ENCODE results near the gene KCNA2.

KCNA2 gene

DNA sequence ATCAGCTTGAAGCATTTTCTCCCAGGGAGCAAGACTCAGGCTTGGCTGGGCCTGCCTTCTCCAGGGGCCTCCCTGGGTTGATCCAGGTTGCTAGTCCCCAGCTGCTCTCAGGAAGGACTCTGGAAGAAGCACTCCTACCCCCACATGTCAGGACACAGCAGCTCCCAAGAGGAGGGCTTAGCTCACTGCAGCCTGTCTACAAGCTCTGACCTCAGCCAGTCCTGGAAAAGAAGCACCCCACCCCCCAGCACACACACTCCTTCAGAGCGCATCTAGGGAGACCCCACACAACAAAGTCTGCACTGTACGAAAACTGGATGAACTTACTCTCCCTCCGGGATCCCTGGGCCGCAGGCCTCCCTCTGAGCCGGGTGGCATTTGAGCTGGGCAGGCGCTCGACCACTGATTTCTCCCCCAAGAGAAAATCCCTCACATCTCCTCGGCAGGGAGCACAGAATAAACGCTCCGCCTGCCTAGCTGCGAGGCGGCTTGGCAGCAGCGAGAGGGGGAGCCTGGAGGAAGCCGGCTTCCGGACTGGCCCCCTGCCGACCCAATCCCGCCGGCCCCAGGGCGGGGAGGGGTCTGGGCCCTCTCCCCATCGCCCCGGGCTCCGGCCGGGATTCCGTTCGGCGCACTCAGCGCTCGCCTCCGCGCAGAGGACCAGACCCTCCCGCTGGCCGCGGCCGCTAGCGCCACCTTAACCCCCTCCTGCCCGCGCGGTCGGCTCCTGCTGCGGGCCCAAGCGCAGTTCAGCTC, at the start of gene KCNA2:
KCNA2 (minus strand) TSS at position 458 of the 756 bp plus-strand sequence. CDS start 1,576 bp downstream, outside the sequence.
- peak; percentile 18 for DNase-seq

DNA sequence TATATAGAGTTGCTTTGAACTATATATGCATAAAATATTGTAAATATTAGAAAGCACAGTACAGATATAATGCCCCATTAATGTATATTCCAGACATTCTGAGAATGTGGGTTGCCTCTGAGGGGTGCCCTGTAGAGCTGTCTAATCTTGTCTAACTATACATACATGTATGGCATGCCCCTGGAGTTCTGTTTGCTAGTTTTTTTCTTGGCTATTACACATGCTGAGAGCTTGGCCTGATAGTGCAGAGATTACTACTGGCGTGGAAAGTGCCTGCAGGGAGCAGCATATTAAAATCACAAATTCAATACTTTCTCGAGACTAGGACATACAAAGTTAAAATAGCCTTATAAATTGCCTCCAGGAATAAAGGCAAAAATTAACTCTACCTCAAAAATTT, 44.5 kb upstream of the KCNA2 start:
- DNase-seq: no peak

DNA sequence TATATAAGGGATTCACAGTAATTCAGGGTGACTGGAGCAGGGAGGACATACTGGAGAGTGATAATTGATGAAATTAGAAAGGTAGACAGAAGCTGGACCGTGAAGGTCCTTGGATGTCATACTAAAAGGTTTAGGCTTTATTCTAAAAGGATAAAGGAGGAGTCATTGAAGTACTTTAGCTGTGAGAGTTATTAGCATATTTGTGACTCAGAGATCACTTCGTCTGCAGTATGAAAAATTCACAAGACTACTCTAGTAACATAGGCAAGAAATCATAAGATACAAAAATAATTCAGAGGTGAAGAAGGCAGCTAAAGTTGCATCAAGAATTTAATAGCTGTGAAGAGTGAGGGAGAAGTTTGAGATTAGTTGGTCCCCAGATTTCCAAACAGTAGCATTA, 42.3 kb upstream of the KCNA2 start:
- no peak for DNase-seq

DNA sequence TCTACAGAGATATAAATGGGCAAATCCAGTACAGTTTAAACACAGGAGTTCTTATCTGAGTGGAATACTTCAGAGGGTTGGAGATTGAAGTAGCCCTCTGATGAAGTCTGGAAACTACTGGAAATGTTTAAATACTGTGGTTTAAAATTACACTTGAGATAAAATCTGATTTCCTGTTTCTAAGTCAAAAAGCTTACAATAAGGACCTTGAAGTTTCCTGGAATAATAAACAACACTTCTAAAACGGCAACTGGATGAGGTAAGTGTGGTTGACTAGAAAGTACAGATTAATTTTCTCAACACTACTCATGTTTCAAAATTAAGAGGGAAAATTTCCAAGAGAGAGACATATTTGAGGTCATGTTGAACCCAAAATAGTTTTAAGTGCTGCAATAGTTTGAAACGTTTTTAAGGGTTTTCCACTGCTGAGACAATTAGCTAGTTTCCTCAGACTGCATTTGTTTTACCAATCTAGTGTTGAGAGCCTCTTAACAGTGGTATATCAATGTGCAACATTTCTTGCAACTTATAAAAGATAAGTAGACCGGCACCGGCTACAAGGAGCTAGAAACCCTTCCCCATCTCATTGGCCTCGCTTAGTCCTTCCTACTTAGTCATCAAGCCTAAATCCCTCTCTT, 41.2 kb upstream of the KCNA2 start:
- DNase-seq: no peak

DNA sequence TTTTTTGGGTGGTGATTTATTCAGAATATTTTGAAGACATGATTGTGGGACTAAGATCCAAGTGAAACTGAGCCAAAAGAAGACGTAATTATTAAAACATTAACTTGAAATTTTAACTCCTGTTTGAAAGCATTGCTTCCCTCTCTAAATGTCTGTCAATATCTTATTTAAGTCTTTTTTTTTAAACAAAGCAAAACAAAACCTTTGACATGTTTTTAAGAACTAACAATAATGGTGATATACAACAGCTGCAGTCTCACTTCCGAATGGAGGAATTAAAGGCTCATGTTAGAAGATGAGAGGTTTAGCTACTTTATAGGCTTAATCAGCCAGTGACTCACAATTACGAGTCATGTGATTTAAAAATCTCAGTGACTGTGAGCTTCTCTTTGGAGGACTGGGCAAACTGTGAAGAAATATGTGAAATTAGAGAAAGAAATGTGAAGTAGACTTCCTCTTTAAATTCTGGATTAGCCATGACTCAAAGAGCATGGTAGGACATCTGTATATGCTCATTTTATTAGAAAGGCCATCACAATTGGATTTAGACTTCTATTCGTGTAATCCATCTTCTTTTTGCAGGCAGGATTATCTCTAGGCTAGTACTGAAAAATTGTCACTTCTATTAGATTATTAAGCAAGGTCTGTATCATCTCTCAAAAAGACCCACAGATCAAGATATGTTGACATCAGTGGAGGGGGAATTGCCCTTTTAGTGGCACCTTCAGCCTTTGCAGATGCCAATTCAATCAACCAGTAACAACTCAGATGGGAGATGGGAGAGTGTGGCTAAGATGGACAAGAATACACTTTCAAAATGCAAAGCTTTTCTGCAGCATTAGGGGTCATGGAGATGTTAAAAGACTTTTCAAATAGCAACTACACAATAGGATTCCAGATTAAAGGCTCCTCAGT, 39.9 kb upstream of the KCNA2 start:
- DNase-seq: no peak

DNA sequence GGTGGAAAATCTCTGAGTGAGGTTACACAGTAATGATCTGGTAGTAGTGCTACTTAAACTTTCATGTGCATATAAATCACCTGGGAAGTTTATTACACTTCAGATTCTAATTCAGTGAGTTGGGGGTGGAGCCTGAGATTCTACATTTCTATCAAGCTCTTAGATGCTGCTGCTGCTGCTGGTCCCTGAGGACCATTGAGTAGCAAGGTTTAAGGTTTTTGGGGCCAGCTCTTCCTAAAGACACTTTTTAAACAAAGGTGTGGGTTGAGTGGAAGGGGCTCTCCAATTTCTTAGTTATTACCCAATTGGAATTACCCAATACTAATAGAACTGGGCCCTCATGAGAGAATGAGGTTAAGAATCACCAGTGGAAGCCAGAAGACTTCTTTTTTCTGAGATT, 39.1 kb upstream of the KCNA2 start:
- no peak for DNase-seq

DNA sequence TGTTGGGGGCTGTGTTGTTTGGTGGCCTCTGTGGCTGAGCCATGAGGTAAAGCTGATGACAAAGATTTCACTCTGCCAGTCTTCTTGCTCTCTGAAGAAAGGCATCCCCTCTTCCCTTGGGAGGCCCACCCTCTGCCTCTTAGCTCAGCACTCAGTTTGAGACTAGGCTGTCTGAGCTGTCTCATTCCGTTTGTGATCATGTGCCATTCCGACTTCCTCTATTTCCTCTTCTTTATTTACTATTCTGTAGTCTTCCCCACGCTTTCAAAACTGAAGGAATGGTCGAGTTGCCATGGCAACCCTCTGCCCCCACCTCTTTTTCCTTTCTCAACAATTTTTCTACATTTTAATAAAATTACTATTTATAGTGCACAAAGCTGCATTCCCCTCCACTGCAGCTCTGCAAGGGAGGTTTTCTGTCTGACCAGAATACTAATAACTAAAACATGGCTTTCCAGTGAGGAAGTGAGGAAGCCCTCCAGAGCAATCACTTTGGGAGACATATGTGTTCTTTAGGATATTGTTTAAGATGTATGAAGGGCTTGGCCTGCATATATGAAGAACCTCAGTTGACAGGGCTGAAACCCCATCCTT, 37.8 kb upstream of the KCNA2 start:
- no peak for DNase-seq

DNA sequence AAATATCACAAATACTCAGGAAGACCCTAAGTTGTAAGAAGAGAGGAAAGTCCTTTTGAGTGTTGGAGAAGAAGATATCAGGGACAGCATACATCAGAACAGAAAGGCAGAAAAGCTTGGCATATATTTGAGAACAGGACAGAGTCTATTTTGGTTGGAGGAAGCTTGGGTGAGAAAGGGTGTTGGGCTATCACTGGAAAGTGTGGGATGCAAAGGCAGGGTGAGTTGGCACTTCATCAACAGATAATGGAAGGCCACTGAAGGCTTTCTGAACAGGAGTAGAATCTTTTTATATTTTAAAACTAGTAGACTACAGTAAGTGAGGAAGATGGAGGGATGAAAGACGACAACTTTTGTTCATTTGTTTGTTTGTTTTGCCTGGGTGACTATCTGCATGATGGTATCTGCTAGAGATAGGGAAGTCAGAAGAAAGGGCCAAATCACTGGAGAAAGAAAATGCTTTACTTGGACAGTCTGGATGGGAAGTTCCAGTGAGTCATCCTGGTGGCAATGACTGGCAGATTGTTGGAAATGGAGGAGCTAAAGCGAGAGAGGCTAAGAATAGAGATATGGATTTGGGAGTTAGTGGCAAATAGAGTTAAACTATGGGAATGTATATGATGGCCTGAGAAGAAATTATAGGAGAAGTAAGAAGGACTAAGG, 33.7 kb upstream of the KCNA2 start:
- DNase-seq: no peak

DNA sequence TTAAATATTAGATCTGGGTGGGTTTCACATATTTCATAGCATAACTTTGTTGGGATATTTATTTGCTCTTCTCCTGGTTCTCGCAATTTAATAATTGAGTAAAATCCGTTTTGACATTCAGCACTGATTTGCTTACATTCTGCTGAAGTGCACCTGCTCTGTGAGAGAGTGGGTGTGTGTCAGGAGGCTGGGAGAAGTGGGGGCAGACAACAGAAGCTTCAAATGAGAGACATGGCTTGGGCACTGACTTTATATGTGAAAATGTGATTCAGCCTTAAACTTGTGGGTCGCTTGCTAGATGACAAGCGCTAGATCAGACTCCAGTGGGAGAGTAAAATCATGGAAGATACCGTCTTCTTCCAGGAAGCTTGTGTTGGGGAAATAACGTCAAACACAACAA, 32.4 kb upstream of the KCNA2 start:
- DNase-seq: no peak

DNA sequence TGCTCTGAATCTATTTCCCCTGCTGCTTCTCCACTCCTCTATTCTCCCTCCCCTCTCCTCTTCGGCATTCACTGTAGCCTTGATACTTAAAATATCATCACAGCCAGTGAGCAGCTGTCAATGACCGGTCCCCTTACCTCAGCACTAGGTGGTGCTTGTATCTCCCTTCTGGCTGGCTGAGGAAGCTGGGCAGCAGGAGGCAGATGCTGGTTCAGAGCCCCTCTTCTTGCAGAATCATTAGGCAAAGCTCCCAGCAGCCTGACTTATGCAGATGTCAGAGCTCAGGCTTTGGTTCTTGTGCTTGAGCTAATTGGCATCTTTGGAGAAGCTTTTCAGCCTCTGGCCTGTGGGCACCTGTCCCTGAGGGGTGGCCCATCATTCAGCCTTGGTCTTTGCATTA, 31.9 kb upstream of the KCNA2 start:
- no peak for DNase-seq

DNA sequence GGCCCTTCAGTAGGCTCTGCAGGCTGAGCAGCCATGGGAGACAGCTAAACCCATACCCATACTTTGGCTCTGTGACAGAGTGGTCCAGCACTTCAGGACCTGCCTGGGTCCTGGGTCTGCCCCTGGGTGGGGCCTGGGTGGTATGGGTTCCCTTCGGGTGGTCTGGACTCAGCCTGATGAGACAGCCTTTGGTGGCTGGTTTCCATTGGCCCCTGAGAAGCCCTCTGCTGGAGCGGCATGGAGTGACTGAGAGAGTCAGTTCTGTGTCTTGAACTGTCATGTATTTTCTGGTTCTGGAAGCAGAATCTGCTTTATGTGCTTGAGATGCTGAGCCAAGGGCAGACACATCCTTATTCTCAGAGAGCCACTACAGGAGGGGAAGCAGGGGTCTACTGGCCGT, 31.3 kb upstream of the KCNA2 start:
- DNase-seq: no peak

DNA sequence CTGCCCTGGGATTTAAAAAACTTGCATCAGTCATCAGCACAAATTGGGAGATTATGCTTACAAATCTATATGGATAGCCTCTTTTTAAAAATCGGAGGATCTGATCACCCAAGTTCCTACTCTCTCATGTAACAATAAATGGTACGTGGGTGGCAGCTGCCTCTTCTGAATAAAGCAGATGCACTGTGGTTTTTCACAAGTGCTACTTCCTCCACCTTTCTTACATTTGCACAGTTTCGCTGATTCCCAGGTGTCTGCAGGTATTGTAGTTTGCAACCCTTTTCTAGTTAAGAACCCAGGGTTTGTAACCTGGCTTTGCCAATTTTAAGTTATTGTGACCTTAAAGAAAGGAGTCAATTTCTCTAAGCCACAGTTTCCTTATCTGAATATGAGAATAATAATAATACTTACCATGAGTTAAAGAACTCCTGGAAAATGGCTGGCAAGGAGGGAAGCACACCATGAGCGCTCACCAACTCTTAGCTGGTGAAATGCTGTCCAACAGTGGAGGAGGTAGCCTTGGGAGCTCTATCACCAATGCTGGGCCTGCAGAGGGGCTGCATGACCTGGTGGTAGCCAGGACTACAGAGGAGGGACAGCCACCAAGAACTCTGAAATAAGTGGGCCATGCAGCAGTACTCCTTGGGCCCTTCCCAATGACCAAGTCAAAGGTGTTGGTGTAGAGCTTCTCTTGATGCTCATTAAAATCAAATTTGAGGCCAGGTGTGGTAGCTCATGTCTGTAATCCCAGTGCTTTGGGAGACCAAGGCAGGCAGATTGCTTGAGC, 30.2 kb upstream of the KCNA2 start:
- peak; percentile 23 for DNase-seq

DNA sequence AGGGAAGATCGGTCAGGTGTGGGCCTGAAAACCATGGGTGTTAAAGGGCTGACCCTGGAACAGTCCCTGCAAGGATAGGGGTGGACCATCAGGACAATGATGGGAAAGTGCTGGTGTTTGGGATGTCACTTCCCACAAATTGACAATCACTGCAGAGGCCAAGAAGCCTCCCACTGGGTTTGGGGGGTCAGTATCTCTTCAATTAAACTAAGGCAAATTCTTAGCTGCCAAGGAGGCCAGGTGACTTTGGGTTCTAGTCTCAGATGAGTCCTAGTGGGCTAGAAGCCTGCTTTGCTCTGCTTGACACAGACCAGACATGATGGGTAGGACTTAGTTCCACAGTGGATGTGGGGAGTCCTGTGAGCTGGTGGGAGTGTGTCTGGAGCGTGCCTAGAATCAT, 29.3 kb upstream of the KCNA2 start:
- DNase-seq: no peak

DNA sequence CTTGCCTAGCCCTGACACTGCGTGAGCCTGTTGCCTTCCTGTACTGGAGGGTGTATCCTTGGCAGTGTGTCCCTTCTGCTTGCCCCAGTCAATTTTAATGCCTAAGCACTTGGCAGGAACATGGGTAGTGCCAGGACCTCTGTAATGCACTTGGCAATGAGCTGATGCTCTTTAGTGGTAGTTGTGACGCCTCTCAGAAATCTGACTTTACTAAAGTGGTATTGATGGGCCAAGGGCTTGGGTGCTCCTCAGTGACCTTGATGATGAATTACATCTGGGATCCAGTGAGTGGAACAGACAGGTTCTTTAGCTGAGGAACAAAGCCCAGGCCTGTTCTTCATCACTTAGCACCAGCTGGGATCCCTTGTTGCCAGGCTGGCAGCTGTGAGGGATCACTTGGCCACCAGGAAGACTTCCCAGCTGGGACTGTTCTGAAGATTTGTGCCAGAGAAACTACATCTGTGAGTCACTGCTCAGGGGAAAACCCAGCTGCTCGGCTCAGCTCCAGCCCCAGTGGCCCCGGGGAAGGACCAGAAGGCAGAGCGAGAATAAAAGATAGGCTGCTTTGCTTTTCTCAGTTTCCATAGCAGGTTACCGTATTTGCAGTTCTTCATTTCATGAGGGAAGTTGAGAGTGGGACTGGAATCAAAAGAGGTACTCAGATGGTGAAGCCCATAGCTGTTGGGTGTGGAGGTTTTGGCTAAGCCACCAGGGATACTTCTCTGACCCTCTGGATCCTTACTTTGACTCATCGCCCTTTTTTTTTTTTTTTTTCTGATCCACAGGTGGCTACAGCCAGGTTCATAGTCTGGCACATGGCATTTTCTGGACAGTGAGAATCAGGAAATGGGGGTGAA, 28.5 kb upstream of the KCNA2 start:
- peak; percentile 70 for DNase-seq

DNA sequence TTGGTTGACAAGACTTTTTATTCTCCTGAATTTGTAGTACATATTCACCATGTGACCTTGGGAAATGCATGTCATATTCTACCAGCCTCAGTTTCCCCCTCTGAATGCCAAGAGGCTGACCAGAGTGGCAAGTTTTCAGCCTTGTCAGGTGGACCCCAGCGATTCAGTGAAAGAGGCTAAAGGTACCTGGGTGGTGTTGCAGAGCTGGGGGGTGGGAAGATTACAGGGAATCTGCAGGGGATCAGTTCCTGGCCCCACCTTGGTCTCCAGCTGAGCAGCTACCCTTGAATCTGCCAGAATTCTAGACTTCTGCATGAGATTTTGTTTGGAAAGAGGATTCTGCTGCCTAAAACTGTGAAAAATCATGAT, 27.9 kb upstream of the KCNA2 start:
- DNase-seq: no peak

DNA sequence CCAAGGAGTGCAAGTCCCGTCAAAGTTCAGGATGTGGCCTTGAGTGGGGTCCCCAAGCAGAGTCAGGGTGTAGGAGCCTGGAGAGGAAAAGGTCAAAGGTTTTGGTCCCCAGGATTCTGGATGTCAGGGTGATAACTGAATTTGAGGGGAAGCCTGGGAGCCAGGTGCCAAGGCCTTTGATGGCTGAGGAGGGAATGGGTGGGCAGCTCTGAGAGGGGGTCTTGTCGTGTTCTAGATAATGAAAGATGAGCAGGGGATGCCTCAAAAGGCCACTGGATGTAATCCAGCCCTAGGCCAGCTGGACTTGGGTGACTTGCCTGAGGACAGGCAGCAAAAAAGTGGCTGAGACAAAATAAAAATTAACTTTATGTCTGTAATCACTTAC, 27.5 kb upstream of the KCNA2 start:
- DNase-seq: no peak

DNA sequence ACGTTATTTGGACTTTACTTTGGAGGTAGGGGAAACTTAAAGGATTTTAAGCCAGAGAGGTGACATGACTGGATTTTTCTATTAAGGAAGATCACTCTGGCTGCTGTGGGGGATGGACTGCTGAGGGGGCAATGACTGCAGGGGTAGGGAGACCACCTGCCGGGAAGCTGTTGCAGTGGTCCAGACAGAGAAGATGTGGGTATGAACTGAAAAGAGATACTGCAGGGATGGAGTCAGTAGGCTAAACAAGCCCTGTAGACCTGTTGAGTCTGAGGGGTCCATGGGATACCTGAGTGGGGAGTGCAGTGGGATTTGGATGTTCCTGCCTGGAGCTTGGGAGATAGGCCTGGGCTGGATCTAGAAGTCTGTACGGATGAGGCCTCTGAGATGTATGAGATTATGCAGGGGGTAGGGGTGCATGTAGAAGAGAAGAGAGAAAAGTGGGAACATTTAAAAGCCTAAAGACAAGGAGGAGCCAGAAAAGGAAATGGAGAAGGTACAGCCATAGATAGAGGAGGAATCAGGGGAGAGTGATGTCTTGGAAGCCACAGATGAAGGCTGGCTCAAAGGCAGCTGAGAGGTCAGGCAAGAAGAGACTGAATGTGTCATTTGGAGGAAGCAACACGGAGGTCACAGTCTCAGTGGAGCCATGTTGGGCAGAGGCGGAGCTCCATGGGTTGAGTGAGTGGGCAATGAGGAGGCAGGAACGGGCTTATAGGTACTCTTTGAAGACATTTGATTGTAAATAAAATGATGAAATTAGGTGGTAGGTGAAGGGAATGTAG, 25.9 kb upstream of the KCNA2 start:
- DNase-seq: no peak

DNA sequence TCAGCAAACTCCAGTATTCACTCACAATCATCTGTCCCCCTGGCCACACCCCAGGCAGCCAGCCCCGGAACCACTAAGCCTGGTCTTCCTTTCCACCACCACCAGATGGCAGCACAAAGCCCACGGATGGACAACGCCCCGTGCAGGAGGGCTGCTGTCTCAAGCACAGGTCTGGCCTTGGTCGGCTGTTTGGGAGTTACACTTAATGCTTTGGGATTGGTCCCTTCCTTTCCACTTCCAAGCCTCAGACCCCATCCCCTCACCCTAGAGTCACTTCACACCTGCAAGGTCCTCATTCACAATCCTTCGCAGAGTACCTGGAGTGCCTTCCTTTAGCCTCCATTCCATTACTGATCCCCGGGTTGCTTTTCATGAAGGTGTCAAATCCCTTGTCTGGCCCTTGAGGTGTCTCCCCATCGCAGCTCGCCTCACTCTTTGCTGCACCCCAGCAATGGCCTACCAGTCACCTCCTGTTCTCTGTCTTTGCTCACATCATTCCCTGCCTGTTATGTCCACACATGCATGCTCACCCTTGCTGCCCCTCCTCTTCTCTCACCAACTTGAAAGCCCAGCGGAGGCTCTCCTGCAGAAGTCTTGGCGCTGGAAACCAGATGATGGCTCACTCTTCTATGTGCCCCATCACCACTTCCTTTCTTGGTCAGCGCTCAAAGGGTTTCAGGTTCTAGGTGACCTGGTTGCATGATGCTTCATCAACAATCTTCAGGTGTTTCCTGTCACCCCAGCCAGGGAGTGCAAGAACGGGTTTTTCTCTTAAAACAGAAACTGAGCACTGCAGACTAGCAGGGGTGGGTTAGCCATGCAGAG, 24.9 kb upstream of the KCNA2 start:
- DNase-seq: peak; percentile 81

All from activated naive CD4-positive, alpha-beta T cell treated with anti-CD3 and anti-CD28 coated beads, Interleukin-2, amount 50 U/mL, for 16 hours (primary cell).